Measurements from ENCODE around the gene UBXN11.
A peak's percentile ranks its signal among the peaks of the same experiment; 100 is the strongest.
"Not testable (repeated sequence)": the region's sequence is repeated elsewhere in the genome, so short reads cannot be mapped to it uniquely, and the experiment has no call there.

UBXN11 gene

GRCh38 chr1:26314501-26314900, 8.1 kb upstream of the UBXN11 start:
- no peak for DNase-seq (ENCODE audit: low read depth, low spot score)
- no peak overlapping the region for H3K4me3 ChIP-seq (ENCODE audit: low read length)

GRCh38 chr1:26307966-26308899, 1.8 kb upstream of the UBXN11 start:
- H3K4me3 ChIP-seq (ENCODE audit: low read length); DNase-seq (ENCODE audit: low read depth, low spot score): not testable (repeated sequence)

GRCh38 chr1:26307363-26307781, 936 bp upstream of the UBXN11 start:
- DNase-seq (ENCODE audit: low read depth, low spot score) = no peak
- peak overlapping the region; percentile 92 for H3K4me3 ChIP-seq (ENCODE audit: low read length)

GRCh38 chr1:26305667-26306289, 658 bp downstream of the UBXN11 start:
- DNase-seq (ENCODE audit: low read depth, low spot score) = no peak
- peak overlapping the region; percentile 92 for H3K4me3 ChIP-seq (ENCODE audit: low read length)

- no peak overlapping the region for H3K4me3 ChIP-seq (ENCODE audit: low read length)
- no peak for DNase-seq (ENCODE audit: low read depth, low spot score)
Observed at GRCh38 chr1:26302733-26303405, 3.6 kb downstream of the UBXN11 start.

- H3K4me3 ChIP-seq (ENCODE audit: low read length) = no peak overlapping the region
- DNase-seq (ENCODE audit: low read depth, low spot score) = no peak
Observed at GRCh38 chr1:26300578-26301275, 5.7 kb downstream of the UBXN11 start.

GRCh38 chr1:26297791-26298124, 8.7 kb downstream of the UBXN11 start:
- no peak for DNase-seq (ENCODE audit: low read depth, low spot score)
- H3K4me3 ChIP-seq (ENCODE audit: low read length) = no peak overlapping the region

GRCh38 chr1:26297057-26297790, 9.2 kb downstream of the UBXN11 start:
- DNase-seq (ENCODE audit: low read depth, low spot score) = no peak
- H3K4me3 ChIP-seq (ENCODE audit: low read length) = no peak overlapping the region

GRCh38 chr1:26296340-26297056, 9.9 kb downstream of the UBXN11 start:
- H3K4me3 ChIP-seq (ENCODE audit: low read length) = no peak overlapping the region
- no peak for DNase-seq (ENCODE audit: low read depth, low spot score)

- H3K4me3 ChIP-seq (ENCODE audit: low read length) = no peak overlapping the region
- no peak for DNase-seq (ENCODE audit: low read depth, low spot score)
Observed at GRCh38 chr1:26295194-26296138, 11.0 kb downstream of the UBXN11 start.

- no peak overlapping the region for H3K4me3 ChIP-seq (ENCODE audit: low read length)
- DNase-seq (ENCODE audit: low read depth, low spot score) = no peak
Observed at GRCh38 chr1:26293911-26294463, 12.4 kb downstream of the UBXN11 start.

- H3K4me3 ChIP-seq (ENCODE audit: low read length); DNase-seq (ENCODE audit: low read depth, low spot score): not testable (repeated sequence)
Observed at GRCh38 chr1:26292735-26293134, 13.7 kb downstream of the UBXN11 start.

GRCh38 chr1:26291939-26292338, 14.5 kb downstream of the UBXN11 start:
- DNase-seq (ENCODE audit: low read depth, low spot score) = no peak

GRCh38 chr1:26291433-26291832, 15.0 kb downstream of the UBXN11 start:
- DNase-seq (ENCODE audit: low read depth, low spot score) = no peak
- no peak overlapping the region for H3K4me3 ChIP-seq (ENCODE audit: low read length)

More at GRCh38 chr1:26291939-26292338, 14.5 kb downstream of the UBXN11 start:
- H3K4me3 ChIP-seq (ENCODE audit: low read length) = no peak overlapping the region

- H3K4me3 ChIP-seq (ENCODE audit: low read length) = no peak overlapping the region
- no peak for DNase-seq (ENCODE audit: low read depth, low spot score)
Observed at GRCh38 chr1:26290882-26291261, 15.6 kb downstream of the UBXN11 start.

- DNase-seq (ENCODE audit: low read depth, low spot score) = no peak
- H3K4me3 ChIP-seq (ENCODE audit: low read length) = no peak overlapping the region; the same call in 1 of the 2 replicates
Observed at GRCh38 chr1:26290122-26290881, 16.1 kb downstream of the UBXN11 start.
